Peyer's patch (tissue), 4 donors: Measurements from ENCODE around the gene SDF2L1.

Experiments used
- POLR2A ChIP-seq, 2 donors: fragments of 450-650 bp; IDR thresholded peaks; one replicate each; pipeline ENCODE4 v1.5.1; 2017; ENCODE audit warnings: antibody characterized with exemption in 2 of 2, mild to moderate bottlenecking in 2 of 2, moderate library complexity in 2 of 2
- TF ChIP-seq, protein P1 (sequence below), 6 experiments: fragments of 450-650 bp in 4 of 6; fragments of 200-600 bp in 2 of 6; sonication (generic) in 1 of 6; IDR thresholded peaks; one replicate each; pipeline ENCODE4 v1.5.1; 2017 to 2019; ENCODE audit warnings: antibody characterized with exemption in 6 of 6, mild to moderate bottlenecking in 3 of 6, moderate library complexity in 1 of 6

GRCh38 chr22:21633481-21633880, 8.6 kb upstream of the SDF2L1 start:
- TF ChIP-seq, protein P1, sequence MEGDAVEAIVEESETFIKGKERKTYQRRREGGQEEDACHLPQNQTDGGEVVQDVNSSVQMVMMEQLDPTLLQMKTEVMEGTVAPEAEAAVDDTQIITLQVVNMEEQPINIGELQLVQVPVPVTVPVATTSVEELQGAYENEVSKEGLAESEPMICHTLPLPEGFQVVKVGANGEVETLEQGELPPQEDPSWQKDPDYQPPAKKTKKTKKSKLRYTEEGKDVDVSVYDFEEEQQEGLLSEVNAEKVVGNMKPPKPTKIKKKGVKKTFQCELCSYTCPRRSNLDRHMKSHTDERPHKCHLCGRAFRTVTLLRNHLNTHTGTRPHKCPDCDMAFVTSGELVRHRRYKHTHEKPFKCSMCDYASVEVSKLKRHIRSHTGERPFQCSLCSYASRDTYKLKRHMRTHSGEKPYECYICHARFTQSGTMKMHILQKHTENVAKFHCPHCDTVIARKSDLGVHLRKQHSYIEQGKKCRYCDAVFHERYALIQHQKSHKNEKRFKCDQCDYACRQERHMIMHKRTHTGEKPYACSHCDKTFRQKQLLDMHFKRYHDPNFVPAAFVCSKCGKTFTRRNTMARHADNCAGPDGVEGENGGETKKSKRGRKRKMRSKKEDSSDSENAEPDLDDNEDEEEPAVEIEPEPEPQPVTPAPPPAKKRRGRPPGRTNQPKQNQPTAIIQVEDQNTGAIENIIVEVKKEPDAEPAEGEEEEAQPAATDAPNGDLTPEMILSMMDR (IDR thresholded peaks at IDR 0.05): no peak
- no peak for TF ChIP-seq POLR2A (IDR thresholded peaks at IDR 0.05)
